Spinal cord (tissue), 10 donors: ENCODE data around the gene CENPVL3. TPM values are rescaled to one million over a fixed set of nuclear protein-coding genes. Genes with fewer than 3 reads are reported as not detected.

Experiments used
- DNase-seq, 6 donors: peaks; one replicate each; pipeline versions ENCODE4 v3.0.0 to v3.0.0-alpha.2; 2013 to 2015; ENCODE audit warnings: low spot score in 6 of 6, low read depth in 4 of 6
- H3K27ac ChIP-seq: one replicate; pipeline ENCODE4 v1.5.1; 2013; ENCODE audit warnings: low read depth, low read length, control low read depth
- H3K27me3 ChIP-seq: one replicate; pipeline ENCODE4 v1.6.1; 2013; ENCODE audit warnings: low read length; ENCODE audit not compliant: control insufficient read depth, insufficient read depth
- H3K36me3 ChIP-seq: one replicate; pipeline ENCODE4 v1.6.1; 2013; ENCODE audit warnings: low read length; ENCODE audit not compliant: control insufficient read depth, insufficient read depth
- H3K4me1 ChIP-seq: one replicate; pipeline ENCODE4 v1.6.1; 2013; ENCODE audit warnings: low read length; ENCODE audit not compliant: control insufficient read depth, insufficient read depth
- H3K4me3 ChIP-seq: one replicate; pipeline ENCODE4 v1.5.1; 2013; ENCODE audit warnings: low read depth, low read length, control low read depth
- H3K9me3 ChIP-seq: one replicate; pipeline ENCODE4 v1.6.1; 2013; ENCODE audit warnings: low read length; ENCODE audit not compliant: control insufficient read depth, insufficient read depth
- WGBS: methylation state at CpG from one replicate; pipeline ENCODE4 v1.1.5; 2013; ENCODE audit warnings: missing lambda C conversion rate; ENCODE audit not compliant: insufficient coverage; 5-methylcytosine and 5-hydroxymethylcytosine counted together
- polyA plus RNA-seq, 2 donors: library from polyadenylated mRNA; unstranded; fragments of 120-200 nt; gene quantifications; one replicate each; pipeline ENCODE4 v1.2.1, GENCODE V29; 2013; ENCODE audit not compliant: insufficient read length in 2 of 2
- total RNA-seq, 2 donors: library from RNA; depleted of rRNA in 1 of 2; stranded (reverse); fragments of 120-200 nt in 1 of 2; fragments of >200 nt in 1 of 2; gene quantifications; one replicate each; pipeline versions ENCODE4 v1.2.3 to v1.2.4, GENCODE V29; 2013 to 2014
- donor health status: healthy.

The CENPVL3 gene
- total and polyA plus RNA-seq, 4 donors, result 1.5 to 19.3 (median 9.1) TPM

GRCh38 chrX:51598899-51599298 lies 19.8 kb downstream of the CENPVL3 start:
- Histone ChIP-seq H3K27ac (no peak overlapping the region), H3K9me3 (no peaks in the 10 kb centered on the region), H3K4me1 (no peaks in the 10 kb centered on the region), H3K4me3 (no peak overlapping the region), H3K27me3 (peaks cover 3% of the 10 kb centered on the region), H3K36me3 (no peaks in the 10 kb centered on the region)
- 74% methylated on average over 4 of the region's 7 CpGs for WGBS
- no peak for DNase-seq

GRCh38 chrX:51571874-51572273 lies 46.8 kb downstream of the CENPVL3 start:
- no peak overlapping the region for H3K4me3 ChIP-seq
- no peaks in the 10 kb centered on the region for H3K27me3 ChIP-seq
- no peak for DNase-seq
- H3K9me3 ChIP-seq, result no peaks in the 10 kb centered on the region
- H3K36me3 ChIP-seq, result no peaks in the 10 kb centered on the region
- no peaks in the 10 kb centered on the region for H3K4me1 ChIP-seq
- no CpG with 5 or more reads among the region's 2 CpGs for WGBS
- no peak overlapping the region for H3K27ac ChIP-seq

- no peak overlapping the region for H3K4me3 ChIP-seq
- H3K9me3 ChIP-seq, result no peaks in the 10 kb centered on the region
- no peaks in the 10 kb centered on the region for H3K27me3 ChIP-seq
- no CpG with 5 or more reads among the region's 3 CpGs for WGBS
- no peak overlapping the region for H3K27ac ChIP-seq
- H3K36me3 ChIP-seq, result no peaks in the 10 kb centered on the region
- H3K4me1 ChIP-seq, result no peaks in the 10 kb centered on the region
- DNase-seq, result no peak
These were observed 49.2 kb downstream of the CENPVL3 start for GRCh38 chrX:51569561-51569960.

- H3K36me3 ChIP-seq, result no peaks in the 10 kb centered on the region
- H3K27me3 ChIP-seq, result no peaks in the 10 kb centered on the region
- H3K4me3 ChIP-seq, result no peak overlapping the region
- H3K9me3 ChIP-seq, result no peaks in the 10 kb centered on the region
- no CpG with 5 or more reads among the region's 3 CpGs for WGBS
- DNase-seq, result no peak
- no peaks in the 10 kb centered on the region for H3K4me1 ChIP-seq
- H3K27ac ChIP-seq, result no peak overlapping the region
These were observed 50.1 kb downstream of the CENPVL3 start for GRCh38 chrX:51568586-51568985.

Other genes with a start within 250 kb of the CENPVL3 start
- 10 to 100 TPM; 14.9 to 30.2 TPM for gene NUDT11, start 122.3 kb downstream of the CENPVL3 start, total RNA-seq
- 10 to 100 TPM; 43.1 to 51.9 TPM for gene NUDT11, start 122.3 kb downstream of the CENPVL3 start, polyA plus RNA-seq
- 1 to 10 TPM in 1 of 2 donors, under 1 TPM in 1; 0.83 to 2.0 TPM for gene CENPVL2, start 63.9 kb upstream of the CENPVL3 start, total RNA-seq
- 1 to 10 TPM; 7.1 to 7.7 TPM for gene CENPVL2, start 63.9 kb upstream of the CENPVL3 start, polyA plus RNA-seq
- 1 to 10 TPM in 1 of 2 donors, under 1 TPM in 1; 0.83 to 2.0 TPM for gene CENPVL1, start 91.6 kb upstream of the CENPVL3 start, total RNA-seq
- gene CENPVL1, start 91.6 kb upstream of the CENPVL3 start, polyA plus RNA-seq, result 1 to 10 TPM; 7.1 to 7.7 TPM
- gene GSPT2, start 124.5 kb upstream of the CENPVL3 start, total RNA-seq, result 10 to 100 TPM; 12.5 to 16.6 TPM
- 10 to 100 TPM; 28.3 to 33.8 TPM for gene GSPT2, start 124.5 kb upstream of the CENPVL3 start, polyA plus RNA-seq